A549 treated with AZD2906 at 1 μM for 4 hours (cell line): ENCODE results near the gene ZFY. TPM values are rescaled to one million over a fixed set of nuclear protein-coding genes. Genes with fewer than 3 reads are reported as not detected.

ENCODE experiments used
- total RNA-seq: library from RNA; stranded (reverse); fragments of 200-300 nt; extraction: Qiagen RNA extraction; gene quantifications from 5 replicates; pipeline ENCODE4 v1.2.3, GENCODE V29; 2022

ZFY gene
- 2.7 to 4.0 TPM (median 3.7 TPM) in 5 replicates for total RNA-seq

GRCh38 chrY:2934861-2935715, at the start of gene ZFY:
TSS of gene ZFY (plus strand) at chrY:2935381. CDS start at chrY:2953937, 18,556 bp downstream.

Other genes starting within 250 kb of the ZFY start
- not detected in 5 replicates for gene SRY, start 147.7 kb upstream of the ZFY start, total RNA-seq
- gene RPS4Y1, start 93.8 kb upstream of the ZFY start, total RNA-seq, result 236 to 296 TPM (median 294 TPM) in 5 replicates